ENCODE results near the gene DGCR2.

DGCR2 gene

DNA sequence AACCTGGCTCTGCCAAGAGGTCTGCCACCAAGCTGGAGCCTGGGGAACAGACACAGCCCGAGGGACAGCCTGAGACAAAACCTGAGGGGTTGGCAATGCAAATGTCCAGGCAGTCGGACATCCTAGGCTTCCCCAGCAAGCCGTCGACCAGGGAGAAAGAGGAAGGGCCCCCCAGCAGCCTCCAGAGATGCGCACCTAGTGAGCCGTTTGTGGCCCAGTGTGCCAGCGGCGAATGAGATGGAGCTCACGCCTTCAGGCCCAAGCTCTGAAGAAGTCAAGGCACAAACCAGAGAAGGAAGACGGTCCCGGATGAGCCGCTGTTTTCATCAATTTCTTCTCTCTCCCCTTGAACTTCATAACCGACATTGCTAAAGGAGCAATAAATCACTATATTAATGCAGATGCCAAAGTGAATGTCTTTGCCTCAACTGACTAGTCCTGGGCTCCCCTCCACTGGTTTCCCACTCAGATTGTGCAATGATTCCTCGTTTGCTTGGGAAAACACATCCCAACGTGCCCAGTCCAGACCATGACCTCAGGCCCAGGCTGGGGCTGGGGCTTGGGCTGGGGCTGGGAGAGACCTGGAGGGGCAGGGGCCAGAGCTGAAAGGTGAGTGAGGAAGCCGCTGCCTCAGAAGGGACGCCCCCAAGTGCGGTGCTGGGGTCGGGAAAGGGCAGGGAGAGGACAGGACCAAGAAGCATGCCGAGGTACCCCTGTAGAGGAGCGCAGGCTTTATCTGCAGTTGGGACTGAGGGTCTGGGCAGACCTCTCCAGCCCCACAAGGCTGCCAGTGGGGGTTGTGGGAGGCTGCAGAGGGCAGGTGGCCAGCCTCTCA is 3.5 kb upstream of the DGCR2 start:
- no peak for DNase-seq

DNA sequence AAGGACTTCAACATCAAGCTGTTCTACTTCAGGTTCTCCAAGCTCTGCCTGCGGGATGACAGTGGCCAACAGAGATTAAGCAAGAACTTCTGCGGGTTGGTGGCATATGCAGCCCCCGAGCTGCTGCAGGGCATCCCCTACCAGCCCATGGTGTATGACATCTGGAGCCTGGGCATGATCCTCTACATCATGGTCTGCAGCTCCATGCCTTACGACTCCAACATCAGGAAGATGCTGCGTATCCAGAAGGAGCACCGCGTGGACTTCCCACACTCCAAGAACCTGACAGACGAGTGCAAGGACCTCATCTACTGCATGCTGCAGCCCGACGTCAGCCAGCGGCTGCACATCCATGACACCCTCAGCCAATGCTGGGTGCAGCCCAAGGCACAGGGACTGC is 2.8 kb upstream of the DGCR2 start:
- DNase-seq, result no peak

DNA sequence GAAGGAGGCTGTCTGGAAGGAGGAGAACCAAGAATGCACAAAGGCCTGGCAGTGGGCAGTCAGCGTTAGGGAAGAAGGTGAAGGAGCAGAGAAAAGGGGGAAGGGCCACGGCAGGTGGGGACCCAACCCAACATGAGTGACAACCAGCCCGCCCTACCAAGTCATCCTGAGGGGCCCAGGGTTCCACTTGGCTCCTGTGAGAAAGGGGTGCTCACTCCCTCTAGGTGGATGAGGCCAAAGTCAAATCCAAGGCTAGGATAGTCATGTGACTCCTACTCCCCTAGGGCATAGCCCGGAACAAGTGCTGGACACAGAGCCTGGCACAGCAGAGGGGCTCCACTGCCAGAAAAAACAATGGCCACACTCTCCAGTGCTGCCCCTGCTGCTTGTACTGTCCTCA is 2.2 kb upstream of the DGCR2 start:
- no peak for DNase-seq

DNA sequence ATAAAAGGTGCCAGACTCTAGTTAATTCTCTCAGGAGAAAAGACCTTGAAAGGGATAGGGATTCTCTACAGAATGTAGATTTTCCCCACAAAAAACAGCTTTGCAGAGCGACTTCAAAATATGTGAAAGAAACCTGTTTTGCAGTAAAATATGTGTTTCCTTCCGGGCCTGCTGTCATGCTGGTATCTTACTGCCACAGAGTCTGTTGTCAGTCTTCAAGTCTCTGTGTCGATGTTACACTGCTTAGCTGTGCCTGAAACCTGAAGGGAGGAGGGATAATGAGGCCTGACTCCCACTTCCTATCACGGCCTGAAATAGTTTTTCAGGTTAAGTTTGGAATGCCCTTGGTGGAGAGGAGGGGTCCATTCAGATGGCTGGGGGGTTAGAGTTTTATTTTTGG is 1.7 kb upstream of the DGCR2 start:
- DNase-seq, result no peak

DNA sequence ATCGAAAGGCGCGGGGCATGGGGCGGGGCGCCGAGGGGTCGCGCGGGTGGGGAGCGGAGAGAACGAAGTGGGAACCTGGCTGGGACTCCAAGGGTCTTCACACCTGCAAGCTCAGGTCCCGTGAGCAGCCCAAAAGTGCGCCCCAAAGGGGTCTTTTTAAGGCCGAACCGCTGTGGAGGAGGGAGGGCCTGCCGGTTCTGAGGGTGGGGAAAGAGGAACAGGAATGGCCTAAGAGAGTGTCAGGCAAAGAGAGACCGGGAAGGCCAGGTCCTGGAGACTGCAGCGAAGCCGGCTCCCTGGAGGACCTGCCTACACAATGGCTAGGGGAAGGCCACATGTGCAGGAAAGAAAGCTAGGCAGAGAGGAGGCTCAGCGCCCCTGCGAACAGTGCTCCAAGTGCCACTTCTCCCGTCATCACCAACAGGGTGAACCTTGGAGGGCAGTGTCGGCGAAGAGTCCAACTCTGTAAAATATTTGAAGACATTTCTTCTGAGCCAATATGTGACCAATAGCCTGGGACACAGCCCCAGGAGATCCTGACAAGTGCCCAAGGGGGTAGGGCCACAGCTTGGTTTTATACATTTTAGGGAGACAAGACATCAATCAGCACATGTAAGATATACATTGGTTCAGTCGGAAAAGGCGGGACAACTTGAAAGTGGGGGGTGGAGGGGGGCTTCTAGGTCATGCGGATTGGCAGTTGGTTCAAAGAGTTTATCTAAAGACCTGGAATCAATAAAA is 710 bp upstream of the DGCR2 start:
- DNase-seq, result no peak

- DNase-seq, result no peak
Observed at GRCh38 chr22:19121631-19122142, 525 bp downstream of the DGCR2 start.

- peak; percentile 24 for DNase-seq
Observed at GRCh38 chr22:19120829-19121630, 1.2 kb downstream of the DGCR2 start.

DNA sequence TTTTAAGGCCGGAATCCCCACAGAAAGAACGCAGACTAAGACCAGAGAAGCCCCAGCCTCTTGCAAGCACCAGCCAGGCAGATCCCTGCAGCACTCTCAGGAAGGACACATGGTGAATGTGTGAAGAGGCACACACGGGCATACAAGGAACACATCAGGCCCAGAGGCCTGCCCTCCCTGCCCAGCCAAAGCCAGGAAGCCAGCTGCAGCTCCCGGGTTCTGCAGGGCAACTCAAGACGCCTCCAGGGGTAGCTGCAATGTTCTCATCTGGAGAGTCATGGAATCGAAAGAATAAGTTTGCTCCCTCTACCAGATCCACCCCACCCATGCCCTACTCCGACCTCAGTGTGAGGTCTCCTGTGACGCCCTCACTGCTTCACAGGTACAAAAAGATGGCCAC is 2.3 kb downstream of the DGCR2 start:
- no peak for DNase-seq

- no peak for DNase-seq
Observed at GRCh38 chr22:19118329-19118880, 3.8 kb downstream of the DGCR2 start.

- no peak for DNase-seq
Observed at GRCh38 chr22:19117111-19117512, 5.1 kb downstream of the DGCR2 start.

DNA sequence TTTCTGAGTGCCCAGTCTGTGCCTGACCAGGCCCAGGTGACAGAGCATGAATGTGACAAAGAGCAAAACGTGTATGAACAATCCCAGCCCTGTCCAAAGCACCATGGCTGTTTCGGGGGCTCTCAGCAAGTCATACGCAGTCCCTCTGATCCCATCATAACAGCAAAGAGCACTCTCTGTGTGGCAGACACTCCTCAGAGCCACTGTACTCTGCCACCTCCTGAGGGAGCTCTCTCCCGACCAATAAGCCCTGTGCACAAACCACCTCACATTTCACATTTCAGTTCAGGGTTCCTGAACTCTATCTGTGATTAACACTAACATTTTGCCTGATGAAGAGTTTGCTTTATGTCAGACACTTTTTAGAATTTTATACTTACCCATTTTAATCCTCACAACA is 6.6 kb downstream of the DGCR2 start:
- DNase-seq, result no peak

- DNase-seq, result no peak
Observed at GRCh38 chr22:19114984-19115552, 7.1 kb downstream of the DGCR2 start.

DNA sequence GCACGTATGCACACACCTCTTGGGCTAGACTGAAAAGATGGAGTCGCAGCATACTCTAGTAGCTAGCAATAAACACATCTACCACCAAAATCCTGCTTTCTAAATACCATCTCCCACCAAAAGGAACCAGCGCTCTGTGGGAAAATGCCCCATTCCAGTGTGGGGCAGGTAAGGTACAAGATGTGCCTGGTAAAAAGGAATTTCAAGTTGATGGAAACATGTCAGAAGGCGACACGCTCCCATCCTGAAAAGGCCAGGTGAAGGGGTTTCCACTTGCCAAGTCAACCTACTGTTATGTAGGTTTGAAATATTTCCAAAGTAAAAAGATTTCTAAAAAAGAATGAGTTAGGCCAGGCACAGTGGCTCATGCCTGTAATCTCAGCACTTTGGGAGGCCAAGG is 8.8 kb downstream of the DGCR2 start:
- no peak for DNase-seq

DNA sequence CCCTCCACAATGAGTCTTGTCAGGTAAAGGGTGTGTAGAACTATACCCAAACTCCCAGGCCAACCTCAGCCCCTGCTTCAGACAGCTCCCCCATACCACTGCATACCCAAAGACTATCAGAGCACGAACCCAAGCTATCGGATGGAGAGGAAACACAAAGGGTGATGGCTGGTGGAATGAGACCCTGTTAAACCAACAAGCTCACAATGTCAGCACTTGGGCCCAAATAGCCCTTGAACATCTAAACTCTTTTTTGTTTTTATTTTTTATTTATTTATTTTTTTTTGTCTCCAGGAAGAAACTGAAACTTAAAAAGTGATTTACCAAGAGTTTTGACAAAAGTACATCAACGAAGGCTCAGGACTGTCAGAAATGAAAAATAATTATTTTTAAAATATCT is 10.6 kb downstream of the DGCR2 start:
- DNase-seq, result no peak

- DNase-seq, result no peak
Observed at GRCh38 chr22:19111140-19111539, 11.1 kb downstream of the DGCR2 start.

GRCh38 chr22:19110646-19111045 is 11.6 kb downstream of the DGCR2 start:
- no peak for DNase-seq

DNA sequence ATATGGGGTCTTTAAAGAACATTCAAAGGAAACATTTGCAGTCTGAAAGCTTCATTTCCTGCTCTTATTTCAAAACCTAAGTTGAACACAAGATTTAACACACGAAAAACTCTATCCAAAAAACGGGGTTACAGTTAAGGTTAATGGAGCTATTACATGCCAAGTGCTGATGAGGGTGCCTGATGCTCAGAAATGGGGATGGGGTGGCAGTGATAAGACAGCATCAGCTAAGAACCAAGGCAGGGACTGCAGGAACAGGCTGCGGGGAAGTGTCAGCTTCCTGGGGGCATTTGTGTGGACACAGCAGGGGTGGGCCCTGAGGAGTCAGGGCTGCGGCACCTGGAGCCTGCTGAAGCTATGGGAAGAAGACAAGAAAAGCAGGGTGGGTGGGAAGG is 12.2 kb downstream of the DGCR2 start:
- DNase-seq, result no peak

DNA sequence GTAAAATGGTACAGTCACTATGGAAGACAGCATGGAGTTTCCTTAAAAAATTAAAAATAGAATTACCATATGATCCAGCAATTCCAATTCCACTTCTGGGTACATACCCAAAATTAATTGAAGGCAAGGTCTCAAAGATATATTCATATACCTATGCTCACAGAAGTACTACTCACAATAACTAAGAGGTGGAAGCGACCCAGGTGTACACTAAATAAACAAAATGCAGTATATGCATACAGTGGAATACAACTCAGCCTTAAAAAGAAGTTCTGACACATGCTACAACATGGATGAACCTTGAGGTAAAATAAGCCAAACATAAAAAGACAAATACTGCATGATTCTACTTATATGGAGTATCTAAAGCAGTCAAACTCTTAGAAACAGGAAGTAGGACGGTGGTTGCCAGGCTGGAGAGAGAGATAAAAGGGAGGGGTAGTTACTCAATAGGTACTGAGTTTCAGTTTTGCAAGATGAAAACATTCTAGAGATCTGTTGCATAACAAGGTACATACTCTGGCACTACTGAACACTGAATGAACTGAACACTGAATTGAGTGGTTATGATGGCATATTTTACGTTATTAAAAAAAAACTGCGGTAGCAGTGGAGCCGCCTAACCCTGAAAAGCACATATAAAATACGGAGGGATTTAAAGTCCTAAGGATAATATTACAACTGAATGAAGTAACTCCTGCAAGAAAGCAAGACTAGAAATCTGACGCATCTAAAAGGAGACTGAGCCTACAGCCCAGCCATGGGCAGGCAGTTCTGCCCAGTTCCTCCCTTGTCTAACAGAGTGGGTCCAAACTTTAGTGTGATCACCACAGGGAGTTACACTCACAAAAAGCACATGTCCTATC is 12.8 kb downstream of the DGCR2 start:
- peak; percentile 48 for DNase-seq

DNA sequence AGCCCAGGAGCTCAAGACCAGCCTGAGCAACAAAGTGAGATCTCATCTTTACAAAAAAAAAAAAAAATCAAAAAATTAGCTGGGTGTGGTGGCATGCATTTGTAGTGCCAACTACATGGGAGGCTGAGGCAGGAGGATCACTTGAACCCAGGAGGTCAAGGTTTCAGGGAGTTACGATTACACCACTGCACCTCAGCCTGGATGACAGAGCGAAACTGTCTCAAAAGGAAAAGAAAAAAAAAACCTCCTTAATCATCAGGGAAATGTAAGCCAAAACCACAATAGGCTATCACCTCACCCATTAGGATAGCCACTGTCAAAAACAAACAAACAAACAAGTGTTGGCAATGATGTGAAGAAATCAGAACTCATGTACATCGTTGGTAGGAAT is 13.4 kb downstream of the DGCR2 start:
- DNase-seq, result no peak

GRCh38 chr22:19107730-19108074 is 14.5 kb downstream of the DGCR2 start:
- no peak for DNase-seq

- no peak for DNase-seq
Observed at GRCh38 chr22:19106886-19107729, 15.1 kb downstream of the DGCR2 start.

Measured in activated CD4-positive, alpha-beta T cell treated with anti-CD3 and anti-CD28 coated beads, Interleukin-2, amount 50 U/mL, for 1 hour (primary cell).